ENCODE results near the gene ATP6AP1. TPM values are rescaled to one million over a fixed set of nuclear protein-coding genes. Genes with fewer than 3 reads are reported as not detected.

The ATP6AP1 gene
- total and polyA plus RNA-seq, 9 of the 15 experiments (the other 6 are each of a cell fraction or from before 2014, with no cell fraction given) = 8.3 to 90.5 (median 52.9) TPM

GRCh38 chrX:154398668-154399526 is 29.6 kb upstream of the ATP6AP1 start (continued):
- TF ChIP-seq MYNN (IDR thresholded peaks at IDR 0.05) (peak; percentile 33; the same call in 1 of the 2 replicates), MYNN (CRISPR knock-in tag; IDR thresholded peaks at IDR 0.05) (no peak), TAF9B (IDR thresholded peaks at IDR 0.05; ENCODE audit: partially characterized antibody) (no peak), POLR2G (IDR thresholded peaks at IDR 0.05; ENCODE audit: low read depth, low read length) (peak; percentile 79), SNRNP70 (optimal IDR thresholded peaks at IDR 0.05; ENCODE audit: low read depth, low read length) (peak; percentile 77), PCBP2 (IDR thresholded peaks at IDR 0.05; ENCODE audit: low read depth, low read length, poor library complexity, severe bottlenecking) (no peak), RBM25 (IDR thresholded peaks at IDR 0.05; ENCODE audit: low read depth, low read length, severe bottlenecking) (no peak), EGR1 (conservative IDR thresholded peaks at IDR 0.05) (no peak), E2F6 (IDR thresholded peaks at IDR 0.05; ENCODE audit: borderline replicate concordance in 1 of 2, extremely low read depth in 1 of 2, insufficient read depth in 1 of 2, insufficient read length in 1 of 2, low read depth in 1 of 2, low read length in 1 of 2, poor library complexity in 1 of 2, severe bottlenecking in 1 of 2) (peak in 1 of 2 experiments; percentile 72), NKRF (IDR thresholded peaks at IDR 0.05; ENCODE audit: borderline replicate concordance) (peak; percentile 89; the same call in 1 of the 2 replicates), REST (IDR thresholded peaks at IDR 0.05; ENCODE audit: borderline replicate concordance) (peak; percentile 46; the same call in 1 of the 2 replicates), REST (CRISPR knock-in tag; IDR thresholded peaks at IDR 0.05; ENCODE audit: low read depth) (no peak), RB1 (IDR thresholded peaks at IDR 0.05; ENCODE audit: low read depth) (0 out of 2 replicates have a peak, but pooled peaks have one; percentile 7), TCF7 (IDR thresholded peaks at IDR 0.05; ENCODE audit: borderline replicate concordance) (0 out of 2 replicates have a peak, but pooled peaks have one; percentile 13)

All from K562 (cell line).